Measurements from ENCODE around the gene CCDC33. TPM values are rescaled to one million over a fixed set of nuclear protein-coding genes. Genes with fewer than 3 reads are reported as not detected.

Gene CCDC33
- total RNA-seq, 4 donors from 2014 or later, result 1.4 to 2.8 (median 1.7) TPM

- no peaks in the 10 kb centered on the region for H3K36me3 ChIP-seq
- intact Hi-C loops (cut with DNase I; ENCODE audit: low total_unique reads), result no loop called here
- peak in 1 of 2 donors; percentile 26 for DNase-seq
- H3K27me3 ChIP-seq, result no peaks in the 10 kb centered on the region
- no peak overlapping the region for H3K27ac ChIP-seq
- TF ChIP-seq POLR2A (IDR thresholded peaks at IDR 0.05), result no peak
- TF ChIP-seq, protein P1, sequence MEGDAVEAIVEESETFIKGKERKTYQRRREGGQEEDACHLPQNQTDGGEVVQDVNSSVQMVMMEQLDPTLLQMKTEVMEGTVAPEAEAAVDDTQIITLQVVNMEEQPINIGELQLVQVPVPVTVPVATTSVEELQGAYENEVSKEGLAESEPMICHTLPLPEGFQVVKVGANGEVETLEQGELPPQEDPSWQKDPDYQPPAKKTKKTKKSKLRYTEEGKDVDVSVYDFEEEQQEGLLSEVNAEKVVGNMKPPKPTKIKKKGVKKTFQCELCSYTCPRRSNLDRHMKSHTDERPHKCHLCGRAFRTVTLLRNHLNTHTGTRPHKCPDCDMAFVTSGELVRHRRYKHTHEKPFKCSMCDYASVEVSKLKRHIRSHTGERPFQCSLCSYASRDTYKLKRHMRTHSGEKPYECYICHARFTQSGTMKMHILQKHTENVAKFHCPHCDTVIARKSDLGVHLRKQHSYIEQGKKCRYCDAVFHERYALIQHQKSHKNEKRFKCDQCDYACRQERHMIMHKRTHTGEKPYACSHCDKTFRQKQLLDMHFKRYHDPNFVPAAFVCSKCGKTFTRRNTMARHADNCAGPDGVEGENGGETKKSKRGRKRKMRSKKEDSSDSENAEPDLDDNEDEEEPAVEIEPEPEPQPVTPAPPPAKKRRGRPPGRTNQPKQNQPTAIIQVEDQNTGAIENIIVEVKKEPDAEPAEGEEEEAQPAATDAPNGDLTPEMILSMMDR (IDR thresholded peaks at IDR 0.05), result no peak
- no peak overlapping the region for H3K4me3 ChIP-seq
- H3K4me1 ChIP-seq, result no peaks in the 10 kb centered on the region
- H3K9me3 ChIP-seq, result no peaks in the 10 kb centered on the region
Measured at GRCh38 chr15:74252291-74252690, 16.2 kb downstream of the CCDC33 start.

DNA sequence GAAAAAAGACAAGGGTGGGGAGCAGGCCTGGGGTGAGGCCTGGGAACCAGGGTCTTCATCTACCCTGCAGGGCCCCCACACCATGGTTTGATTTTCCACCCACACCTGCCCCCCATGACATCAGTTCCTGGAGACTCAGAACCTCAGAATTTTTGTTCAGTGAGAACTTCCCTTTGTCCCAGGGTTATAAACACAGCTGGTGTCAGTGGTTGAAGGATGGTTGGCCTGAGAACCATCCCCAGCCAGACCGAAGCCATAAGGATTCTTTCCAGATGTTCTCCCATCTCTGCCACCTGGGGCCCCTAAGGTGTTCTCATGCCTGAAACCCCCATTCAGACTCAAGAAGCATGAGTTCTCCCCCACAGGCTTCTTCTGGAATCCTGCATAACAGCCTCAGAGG lies 16.6 kb downstream of the CCDC33 start:
- H3K36me3 ChIP-seq, result no peaks in the 10 kb centered on the region
- TF ChIP-seq POLR2A (IDR thresholded peaks at IDR 0.05), result no peak
- TF ChIP-seq, protein P1 (IDR thresholded peaks at IDR 0.05), result no peak
- no peak overlapping the region for H3K27ac ChIP-seq
- intact Hi-C loops (cut with DNase I; ENCODE audit: low total_unique reads), result no loop called here
- DNase-seq, result no peak
- no peak overlapping the region for H3K4me3 ChIP-seq
- H3K4me1 ChIP-seq, result no peaks in the 10 kb centered on the region
- H3K9me3 ChIP-seq, result no peaks in the 10 kb centered on the region
- H3K27me3 ChIP-seq, result no peaks in the 10 kb centered on the region

DNA sequence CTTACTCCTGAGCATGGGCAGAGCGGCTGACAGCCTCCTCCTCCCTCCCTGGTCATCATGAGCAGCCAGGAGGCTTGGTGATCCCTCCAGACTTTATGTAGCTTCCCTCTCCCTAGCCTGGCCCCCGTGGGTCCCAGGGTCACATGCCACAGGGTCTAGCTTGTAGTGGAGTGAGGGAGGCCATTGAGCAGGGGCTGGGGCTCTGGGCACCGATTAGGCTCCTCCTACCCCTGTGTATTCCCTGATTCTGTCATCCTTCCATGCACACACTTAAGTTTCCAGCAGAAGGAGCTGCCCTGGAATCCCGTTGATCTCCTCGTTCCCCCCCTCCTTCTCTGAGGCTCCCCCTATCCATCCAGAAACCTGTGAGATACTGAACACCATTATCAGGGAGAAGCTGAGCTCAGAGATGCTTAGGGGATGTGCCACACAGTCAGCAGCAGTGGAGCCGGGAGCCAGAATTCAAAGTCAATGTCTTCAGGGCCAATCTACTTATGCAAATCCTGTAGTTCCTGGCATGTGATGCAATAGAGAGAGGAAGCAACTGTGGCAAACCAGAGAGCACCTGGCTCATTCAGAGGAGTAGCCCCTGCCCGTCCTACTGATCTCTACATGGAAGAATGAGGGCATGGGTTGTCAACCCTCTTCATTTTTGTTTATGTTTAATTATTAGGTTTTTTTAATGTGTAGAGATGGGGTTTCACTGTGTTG lies 17.2 kb downstream of the CCDC33 start:
- no peaks in the 10 kb centered on the region for H3K4me1 ChIP-seq
- H3K4me3 ChIP-seq, result no peak overlapping the region
- no peaks in the 10 kb centered on the region for H3K27me3 ChIP-seq
- H3K36me3 ChIP-seq, result no peaks in the 10 kb centered on the region
- DNase-seq, result no peak
- TF ChIP-seq, protein P1 (IDR thresholded peaks at IDR 0.05), result no peak
- no peak for TF ChIP-seq POLR2A (IDR thresholded peaks at IDR 0.05)
- no peak overlapping the region for H3K27ac ChIP-seq
- no peaks in the 10 kb centered on the region for H3K9me3 ChIP-seq
- intact Hi-C loops (cut with DNase I; ENCODE audit: low total_unique reads), result no loop called here

DNA sequence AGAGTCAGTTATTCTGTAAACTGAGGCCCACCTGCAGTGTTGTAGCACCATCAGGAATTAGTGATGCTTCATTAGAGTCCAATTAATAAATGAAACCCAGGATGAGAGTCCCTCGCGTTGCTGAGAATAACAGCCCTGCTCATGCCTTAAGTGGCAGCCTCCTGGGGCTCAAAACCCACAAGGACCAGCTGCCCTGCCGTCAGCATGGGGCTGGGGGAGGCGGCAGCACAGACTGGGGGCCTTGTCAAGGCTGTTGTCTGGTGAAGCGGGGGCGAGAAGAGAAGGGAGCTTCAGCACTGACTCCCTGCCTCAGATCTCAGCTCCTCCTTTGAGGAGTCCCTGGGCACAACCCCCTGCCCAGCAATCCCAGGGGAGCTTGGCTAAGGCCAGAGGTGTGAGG lies 21.0 kb downstream of the CCDC33 start:
- intact Hi-C loops (cut with DNase I; ENCODE audit: low total_unique reads), result no loop called here
- TF ChIP-seq, protein P1 (IDR thresholded peaks at IDR 0.05), result no peak
- no peak for TF ChIP-seq POLR2A (IDR thresholded peaks at IDR 0.05)
- DNase-seq, result no peak
- H3K4me1 ChIP-seq, result peaks cover 0 to 7% of the 10 kb centered on the region in 2 donors
- no peaks in the 10 kb centered on the region for H3K9me3 ChIP-seq
- H3K4me3 ChIP-seq, result no peak overlapping the region
- H3K27me3 ChIP-seq, result no peaks in the 10 kb centered on the region
- H3K36me3 ChIP-seq, result no peaks in the 10 kb centered on the region
- no peak overlapping the region for H3K27ac ChIP-seq

DNA sequence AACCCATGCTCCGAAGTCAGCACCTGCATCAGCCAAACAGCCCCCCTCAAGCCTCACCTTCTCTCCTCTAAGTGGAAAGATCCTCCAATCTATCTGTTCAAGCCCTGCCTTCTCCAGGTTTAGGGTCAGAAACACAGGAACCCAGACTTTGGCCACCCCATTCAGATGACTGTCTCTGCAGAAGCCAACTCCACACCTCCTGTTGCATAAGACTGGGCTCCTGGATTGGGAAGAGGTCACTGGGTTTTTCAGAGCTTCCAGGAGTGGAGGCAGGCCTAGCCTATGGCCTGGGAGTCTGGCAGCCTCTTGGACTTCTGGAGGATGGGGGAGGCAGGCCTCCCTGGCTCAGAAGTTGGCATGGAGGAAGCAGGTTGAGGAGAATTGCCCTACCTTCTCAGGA lies 21.5 kb downstream of the CCDC33 start:
- H3K27me3 ChIP-seq, result no peaks in the 10 kb centered on the region
- TF ChIP-seq, protein P1 (IDR thresholded peaks at IDR 0.05), result no peak
- TF ChIP-seq POLR2A (IDR thresholded peaks at IDR 0.05), result no peak
- intact Hi-C loops (cut with DNase I; ENCODE audit: low total_unique reads), result no loop called here

More for the DNA sequence above, 21.5 kb downstream of the CCDC33 start:
- Histone ChIP-seq H3K36me3 (no peaks in the 10 kb centered on the region), H3K4me1 (peaks cover 0 to 7% of the 10 kb centered on the region in 2 donors), H3K9me3 (no peaks in the 10 kb centered on the region), H3K4me3 (no peak overlapping the region), H3K27ac (no peak overlapping the region)
- DNase-seq, result no peak

Measured in uterus (tissue), 4 donors.